NCI-H226 (cell line): Measurements from ENCODE around the gene STK17B.
A peak's percentile ranks its signal among the peaks of the same experiment; 100 is the strongest.
"Not testable (repeated sequence)": the region's sequence is repeated elsewhere in the genome, so short reads cannot be mapped to it uniquely, and the experiment has no call there.

Experiments
- DNase-seq: peaks from one replicate; pipeline ENCODE4 v3.0.0-alpha.2; 2015

STK17B gene

DNA sequence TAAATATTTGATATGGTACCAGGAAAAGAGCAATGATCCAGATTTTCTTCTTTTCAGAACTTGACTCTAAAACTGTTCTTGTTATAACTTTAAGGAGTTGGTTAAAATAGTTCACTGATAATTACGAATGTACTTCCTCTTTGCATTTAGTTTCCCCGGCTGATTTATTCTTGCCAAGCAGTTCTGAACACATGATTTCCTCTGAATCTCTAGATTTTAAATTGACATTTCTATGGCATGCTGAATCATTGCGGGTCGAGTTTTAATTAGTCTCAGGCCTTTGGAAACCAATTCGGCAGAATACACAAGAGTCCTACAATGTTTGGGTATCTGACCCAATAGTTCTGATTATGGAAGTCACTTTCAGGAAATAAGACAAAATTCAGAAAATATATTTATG is 65.4 kb downstream of the STK17B start:
- no peak for DNase-seq

DNA sequence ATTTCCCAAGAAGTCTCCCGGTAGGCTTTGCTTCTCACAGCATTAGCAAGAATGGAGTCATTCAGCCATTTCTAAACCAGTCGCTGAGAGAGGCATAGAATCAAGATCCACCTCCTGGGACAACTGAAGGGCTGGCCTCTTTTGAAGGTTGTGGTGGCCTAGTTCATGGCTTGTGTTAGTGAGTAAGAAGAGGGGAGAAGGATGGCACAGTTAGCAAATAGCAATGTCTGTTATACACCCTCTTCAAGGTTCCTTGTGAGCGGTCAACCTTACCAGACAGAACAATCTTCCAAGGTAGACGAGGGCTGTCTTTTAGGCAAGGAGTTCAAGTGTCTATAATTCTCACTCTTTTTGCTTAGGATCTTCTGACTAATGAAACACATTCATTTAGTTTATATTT is 67.3 kb downstream of the STK17B start:
- DNase-seq, result no peak

DNA sequence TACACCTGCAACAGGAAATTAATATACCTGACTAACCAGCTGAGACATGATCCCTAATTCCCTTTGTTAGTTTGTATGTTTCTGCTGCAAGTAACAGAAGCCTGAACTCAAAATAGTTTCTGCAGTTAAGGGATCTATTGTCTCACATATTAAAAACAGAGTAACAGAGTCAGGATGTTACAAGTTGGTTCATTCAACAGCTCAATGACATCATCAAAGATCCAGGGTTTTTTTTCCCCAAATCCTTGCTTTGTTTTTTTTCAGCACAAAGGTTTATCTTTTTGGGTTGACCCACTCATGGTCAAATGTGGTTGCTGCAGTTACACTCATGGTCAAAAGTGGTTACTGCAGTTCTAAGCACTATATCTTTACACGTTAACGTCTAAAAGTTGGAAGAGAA is 67.8 kb downstream of the STK17B start:
- DNase-seq, result no peak

DNA sequence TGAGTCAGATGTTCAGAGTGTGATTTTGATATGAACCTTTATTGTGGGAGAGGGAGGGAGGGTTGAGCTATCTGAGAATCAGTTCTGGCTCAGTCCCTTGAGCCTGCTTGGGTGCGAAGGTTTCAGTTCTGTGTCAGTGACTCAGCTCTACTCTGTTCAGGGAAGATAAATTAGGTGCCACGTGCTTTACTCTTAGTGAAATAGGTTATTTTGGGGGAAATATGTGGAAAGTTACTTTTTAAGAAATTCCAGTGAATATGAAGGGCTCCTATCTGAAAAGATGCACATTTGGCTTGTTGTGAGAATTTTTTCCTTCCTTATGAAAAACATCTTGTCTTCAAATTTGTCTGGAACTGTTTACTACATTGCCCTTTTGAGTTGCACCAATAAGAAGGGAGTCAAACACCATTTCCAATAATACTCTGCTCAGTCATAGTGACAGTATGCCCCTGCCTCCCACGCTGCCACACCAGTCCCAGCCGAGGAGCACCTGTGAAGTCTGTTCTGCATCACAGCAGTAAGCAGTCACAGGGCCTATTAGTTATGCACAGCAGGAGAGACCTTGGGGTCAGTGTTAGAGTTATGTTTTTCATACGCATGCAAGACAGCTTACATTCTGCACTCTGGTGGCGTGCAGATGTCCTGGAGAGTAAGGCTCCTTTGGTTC is 69.9 kb downstream of the STK17B start:
- DNase-seq, result peak; percentile 58

DNA sequence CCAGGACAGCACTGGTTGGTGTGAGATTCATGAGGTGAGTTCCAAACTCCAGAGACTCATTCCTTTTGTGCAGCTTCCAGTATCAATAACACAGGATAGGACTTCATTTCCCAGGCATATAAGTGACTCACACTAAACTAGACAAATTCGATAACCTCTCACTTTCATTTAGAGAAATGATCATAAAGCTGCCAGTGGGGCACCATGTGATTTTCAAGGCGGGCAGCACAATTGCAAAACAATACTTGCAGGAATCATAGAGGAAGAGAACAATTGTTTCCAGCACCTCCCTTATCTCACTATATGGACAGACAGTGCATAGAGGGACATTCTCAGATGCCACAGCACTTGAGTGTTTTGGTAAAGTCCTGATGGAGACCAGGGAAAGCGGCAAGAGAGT is 71.5 kb downstream of the STK17B start:
- DNase-seq, result no peak

DNA sequence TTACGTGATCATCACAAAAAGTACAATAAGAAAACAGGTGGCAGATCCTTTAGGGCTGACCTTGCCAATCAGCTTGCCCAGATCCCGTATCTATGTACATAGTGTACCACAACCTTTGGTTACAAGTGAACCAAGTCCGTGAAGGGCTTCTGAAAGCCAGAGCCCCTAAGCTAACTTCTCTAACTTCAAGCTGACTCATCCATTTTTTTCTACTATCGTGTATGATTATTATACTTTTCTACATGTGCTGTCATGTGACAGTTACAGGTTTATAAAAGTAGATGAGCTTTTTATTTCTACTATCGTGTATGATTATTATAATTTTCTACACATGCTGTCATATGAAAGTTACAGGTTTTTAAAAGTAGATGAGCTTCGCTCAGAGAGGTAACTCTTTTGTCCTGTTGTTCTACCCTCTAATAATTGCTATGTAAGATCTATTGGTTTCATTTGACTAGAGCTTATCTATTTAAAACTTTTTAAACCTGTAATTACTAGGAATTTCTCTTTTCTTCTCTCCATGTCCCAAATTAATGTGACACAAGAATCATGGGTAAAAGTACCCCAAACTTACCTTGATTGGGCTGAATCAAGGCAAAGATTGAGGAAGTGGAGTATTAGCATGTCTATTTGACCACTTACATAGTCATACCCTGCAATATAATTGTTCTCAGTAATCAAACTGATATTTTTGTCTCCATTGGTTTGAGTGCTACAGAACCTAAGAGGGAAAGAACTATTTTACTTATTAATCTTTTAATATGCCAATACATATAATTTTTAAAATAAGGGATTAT is 73.3 kb downstream of the STK17B start:
- DNase-seq, result no peak

DNA sequence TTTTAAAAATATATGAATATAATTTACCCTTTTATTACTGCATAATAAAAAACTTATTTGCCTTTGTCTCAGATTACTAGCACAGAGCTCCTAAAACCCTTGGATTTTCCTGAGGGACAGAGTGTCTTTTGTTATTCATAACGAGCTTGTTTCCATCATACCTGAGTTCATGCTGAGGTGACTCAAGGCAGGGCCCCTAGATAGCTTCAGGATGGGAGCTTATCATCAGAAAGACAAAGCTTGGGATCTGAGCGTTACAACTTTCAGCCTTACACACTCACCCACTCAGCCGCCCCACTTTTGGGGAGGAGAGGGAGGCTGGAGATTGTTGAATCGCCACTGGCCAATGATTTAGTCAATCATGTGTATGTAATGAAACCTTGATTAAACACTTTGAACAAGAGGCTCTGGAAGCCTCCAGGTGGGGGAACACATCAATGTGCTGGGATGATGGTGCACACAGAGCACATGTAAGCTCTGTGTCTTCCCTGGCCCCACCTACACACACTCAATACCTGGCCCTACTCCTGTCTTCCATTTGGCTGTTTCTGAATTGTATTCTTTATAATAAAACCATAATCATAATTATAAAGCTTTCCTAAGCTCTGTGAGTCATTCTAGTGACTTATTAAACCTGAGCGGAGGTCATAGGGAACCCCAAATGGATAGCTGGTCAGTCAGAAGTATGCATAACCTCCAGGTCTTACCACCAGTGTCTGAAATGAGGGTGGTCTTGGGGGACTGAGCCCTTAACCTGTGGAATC is 74.2 kb downstream of the STK17B start:
- DNase-seq, result no peak

DNA sequence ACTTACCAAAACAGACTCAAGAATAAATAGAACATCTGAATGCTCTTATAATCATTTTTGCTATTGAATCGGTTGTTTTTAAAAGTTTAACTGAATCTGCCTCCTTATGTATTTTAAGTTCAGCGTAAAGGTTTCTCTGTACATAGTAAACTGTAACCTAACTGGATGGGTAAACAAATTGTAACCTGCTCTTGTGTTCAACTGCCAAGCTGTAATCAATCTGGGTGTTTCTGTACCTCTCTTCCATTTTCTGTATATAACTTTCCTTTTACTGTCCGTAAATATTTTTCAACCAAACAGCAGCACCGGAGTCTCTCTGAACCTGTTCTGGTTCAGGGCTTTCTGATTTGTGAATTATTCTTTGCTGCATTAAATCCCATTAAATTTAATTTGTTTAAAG is 75.1 kb downstream of the STK17B start:
- DNase-seq, result no peak

DNA sequence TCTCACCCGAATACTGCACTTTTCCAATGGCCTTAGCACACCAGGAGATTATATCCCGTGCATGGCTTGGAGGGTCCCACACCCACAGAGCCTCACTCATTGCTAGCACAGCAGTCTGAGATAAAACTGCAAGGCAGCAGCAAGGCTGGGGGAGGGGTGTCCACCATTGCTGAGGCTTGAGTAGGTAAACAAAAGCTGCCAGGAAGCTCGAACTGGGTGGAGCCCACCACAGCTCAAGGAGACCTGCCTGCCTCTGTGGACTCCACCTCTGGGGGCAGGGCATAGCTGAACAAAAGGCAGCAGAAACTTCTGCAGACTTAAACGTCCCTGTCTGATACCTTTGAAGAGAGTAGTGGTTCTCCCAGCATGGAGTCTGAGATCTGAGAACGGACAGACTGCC is 81.9 kb downstream of the STK17B start:
- DNase-seq, result not testable (repeated sequence)

DNA sequence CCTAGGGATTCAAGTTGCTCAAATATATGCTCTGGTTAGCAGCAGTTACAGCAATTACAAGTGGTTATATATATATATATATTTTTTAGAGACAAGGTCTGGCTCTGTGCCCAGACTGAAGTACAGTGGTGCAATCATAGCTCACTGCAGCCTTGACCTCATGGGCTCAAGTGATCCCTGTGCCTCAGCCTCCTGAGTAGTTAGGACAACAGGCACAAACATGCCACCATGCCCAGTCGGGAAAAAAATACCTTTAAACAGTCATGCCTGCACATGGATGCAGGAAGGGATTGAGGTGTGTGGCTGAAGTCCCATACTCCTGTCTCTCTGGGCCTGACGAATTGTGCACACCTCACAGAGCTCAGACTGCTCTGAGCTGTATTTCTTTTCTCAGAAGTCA is 83.2 kb downstream of the STK17B start:
- no peak for DNase-seq

DNA sequence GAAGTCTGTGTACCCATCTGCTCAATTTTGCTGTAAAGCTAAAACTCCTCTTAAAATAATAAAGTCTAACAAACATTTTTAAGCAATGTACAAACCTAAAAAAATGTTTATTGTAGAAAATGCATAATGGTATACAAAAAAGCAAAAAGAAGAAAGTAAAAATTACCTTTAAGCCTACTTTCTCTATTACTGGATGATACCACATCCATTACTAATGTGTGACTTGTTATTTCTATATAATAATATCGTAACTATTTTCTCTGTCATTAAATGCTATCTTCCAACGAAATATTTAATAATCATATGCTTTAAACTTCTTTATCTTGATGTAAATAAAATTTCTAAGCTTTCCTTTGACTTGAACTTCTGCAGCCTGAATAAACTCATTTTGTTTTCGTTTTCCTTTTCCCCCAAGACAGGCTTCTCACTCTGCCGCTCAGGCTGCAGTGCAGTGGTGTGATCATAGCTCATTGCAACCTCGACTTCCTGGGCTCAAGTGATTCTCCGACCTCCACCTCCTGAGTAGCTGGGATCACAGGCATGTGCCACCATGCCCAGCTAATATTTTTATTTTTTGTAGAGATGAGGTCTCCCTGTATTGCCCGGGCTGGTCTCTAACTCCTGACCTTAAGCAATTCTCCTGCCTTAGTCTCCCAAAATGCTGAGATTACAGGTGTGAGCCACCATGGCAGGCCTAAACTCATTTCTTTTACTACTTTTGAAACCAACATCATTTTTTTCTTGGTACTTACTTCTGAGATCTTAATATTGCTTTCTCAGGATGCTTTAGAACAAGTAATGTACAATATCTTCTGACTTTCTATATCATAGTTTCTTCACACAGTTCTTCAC is 84.6 kb downstream of the STK17B start:
- DNase-seq, result no peak

DNA sequence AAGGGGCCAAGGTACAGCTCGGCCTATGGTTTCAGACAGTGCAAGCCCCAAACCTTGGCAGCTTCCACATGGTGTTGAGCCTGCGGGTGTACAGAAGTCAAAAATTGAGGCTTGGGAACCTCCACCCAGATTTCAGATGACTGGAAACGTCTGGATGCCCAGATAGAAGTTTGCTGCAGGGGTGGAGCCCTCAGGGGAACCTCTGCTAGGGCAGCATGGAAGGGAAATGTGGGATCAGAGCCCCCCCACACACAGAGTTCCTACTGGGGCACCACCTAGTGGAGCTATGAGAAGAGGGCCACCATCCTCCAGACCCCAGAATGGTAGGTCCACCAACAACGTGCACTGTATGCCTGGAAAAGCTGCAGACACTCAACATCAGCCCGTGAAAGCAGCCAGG is 87.8 kb downstream of the STK17B start:
- DNase-seq, result no peak
